COLO829 (cell line): Measurements from ENCODE around the gene UCK2.

ENCODE experiments used
- DNase-seq: peaks from one replicate; pipeline ENCODE4 v3.0.0; 2012; ENCODE audit warnings: low spot score

The UCK2 gene

DNA sequence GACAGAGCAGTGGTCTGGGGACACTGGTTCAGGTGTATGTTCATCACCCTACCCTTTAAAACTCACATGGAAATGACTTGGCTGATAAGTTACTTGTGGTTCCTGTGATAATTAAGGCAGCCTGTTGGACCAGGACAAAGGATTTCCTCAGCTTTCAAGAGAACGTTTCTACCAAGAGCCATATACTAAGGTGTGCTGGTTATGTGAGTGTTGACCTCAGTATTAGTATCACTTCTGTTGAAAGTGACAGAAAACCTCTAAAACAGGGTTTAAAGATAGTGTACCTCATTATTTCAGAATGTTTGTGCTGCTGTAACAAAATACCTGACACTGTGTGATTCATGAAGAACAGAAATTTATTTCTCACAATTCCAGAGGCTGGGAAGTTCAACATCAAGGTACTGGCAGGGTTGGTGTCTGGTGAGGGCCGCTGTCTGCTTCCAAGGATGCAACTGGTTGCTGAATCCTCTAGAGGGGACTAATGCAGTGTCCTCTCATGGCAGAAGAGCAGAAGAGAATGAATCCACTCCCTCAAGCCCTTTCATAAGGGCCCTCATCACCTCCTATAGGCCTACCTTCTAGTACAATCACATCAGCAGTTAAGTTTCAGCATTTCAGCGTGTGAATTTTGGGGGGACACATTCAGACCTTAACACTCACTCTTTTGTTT, 54.9 kb downstream of the UCK2 start:
- DNase-seq: no peak

DNA sequence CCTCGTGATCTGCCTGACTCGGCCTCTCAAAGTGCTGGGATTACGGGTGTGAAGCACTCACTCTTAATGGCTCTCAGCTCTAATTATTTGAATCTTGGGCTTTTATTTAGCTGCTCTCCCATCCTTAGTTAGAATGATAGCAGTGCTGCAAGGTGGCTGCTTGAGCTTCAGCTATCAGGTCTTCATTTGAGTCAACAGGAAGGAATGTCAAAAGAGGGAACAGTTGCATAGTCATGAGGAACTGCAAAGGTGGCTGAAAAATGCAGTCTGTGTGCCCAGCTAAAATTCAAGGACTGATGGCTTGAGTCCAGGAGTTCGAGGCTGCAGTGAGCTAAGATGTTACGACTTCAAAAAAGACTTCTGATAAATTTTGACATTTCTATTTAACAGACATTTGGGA, 55.6 kb downstream of the UCK2 start:
- DNase-seq: no peak

DNA sequence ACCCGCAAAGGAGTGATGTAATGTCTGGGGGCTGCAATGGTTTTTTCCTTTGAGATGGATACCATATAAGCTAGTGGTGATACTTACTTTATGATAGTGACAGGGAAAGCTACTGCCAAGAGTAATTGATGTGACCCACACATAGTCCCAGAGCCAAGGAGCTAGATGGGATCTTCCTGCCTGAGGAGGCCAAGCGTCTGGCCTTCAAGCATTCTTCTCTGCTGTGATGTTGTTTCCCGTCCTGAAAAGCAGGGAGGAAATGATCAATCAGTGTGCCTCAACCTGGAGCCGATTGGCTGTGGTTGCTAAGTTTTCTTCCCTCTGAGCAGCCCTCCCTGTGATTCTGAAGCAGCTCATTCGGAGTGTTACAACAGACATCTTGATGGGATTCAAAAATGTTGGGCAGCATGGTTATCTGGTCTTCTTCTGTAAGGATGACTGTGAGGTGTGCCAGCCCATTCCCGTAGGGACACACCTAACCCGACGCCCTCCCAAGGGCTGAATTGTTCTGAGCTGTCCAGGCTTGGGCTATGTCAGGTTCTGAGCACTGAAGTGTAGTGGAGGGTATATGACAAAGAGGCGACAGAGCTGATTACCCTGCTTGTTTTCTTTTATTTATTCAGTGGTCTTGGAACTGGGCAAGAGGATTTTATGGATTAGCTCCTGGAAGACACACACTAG, 56.7 kb downstream of the UCK2 start:
- DNase-seq: no peak

DNA sequence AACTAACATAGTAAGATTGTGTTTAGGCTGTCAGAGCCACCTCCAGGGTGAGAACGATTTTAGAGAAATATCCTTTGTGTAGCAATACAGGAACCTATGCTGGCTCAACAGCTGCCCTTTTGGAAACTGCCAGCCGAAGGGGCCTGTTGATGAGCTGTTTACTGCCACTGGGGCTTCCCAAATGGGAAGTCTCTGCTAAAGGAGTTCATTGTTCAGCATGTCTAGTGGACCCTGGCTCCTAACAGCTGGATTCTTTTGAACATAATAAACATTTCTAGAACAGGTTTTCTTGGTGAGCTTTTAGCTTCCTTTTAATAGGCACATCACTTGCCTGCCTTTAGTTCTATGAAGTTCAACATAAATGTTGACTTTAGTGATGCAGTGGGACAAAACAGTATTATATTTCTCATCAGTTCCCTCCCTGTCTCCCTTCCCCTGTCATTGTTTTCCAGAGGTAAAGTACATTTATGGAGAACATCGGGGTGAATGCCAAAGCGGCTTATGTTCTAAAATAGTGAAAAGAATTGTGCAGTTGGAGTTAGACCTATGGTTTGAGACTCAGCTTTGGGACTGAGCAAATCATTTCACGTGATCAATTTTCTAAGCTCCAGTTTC, 57.4 kb downstream of the UCK2 start:
- DNase-seq: peak; percentile 39

DNA sequence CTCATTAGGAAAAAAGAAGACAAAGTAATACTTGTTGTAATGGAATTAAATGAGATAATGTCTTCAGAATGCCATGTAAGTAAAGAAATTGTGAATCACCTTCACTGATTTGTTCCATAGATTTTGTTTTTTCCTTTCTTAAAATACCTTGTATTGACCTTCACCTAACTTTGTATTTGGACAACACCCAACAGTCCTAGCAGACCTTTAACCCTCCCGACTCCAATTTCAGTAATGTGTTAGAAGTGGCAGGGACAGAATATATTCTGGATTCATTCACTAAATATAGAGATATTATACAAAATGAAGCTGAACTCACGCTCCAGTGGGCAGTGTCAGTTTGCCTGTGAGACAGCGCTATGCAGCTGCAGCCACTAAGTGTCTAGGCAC, 57.9 kb downstream of the UCK2 start:
- no peak for DNase-seq

GRCh38 chr1:165886193-165886592, 58.8 kb downstream of the UCK2 start:
- no peak for DNase-seq

DNA sequence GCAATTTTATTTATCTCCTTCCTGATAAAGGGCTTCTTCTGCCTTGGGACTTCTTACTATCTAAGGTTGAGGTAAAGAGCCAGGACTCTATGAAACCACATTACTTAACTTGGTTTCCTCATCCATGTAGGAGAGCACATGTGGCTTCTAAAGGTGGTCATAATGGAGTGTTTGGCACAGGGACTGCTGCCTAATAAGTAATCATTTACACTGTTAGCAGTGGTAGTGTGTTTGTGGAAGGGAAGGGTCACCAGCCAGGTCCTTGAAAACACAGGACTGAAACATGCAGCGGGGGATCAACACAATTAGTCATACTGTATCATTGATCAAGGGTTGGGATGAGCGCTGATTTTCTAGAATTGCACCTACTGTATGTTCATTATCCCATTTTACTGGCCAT, 59.6 kb downstream of the UCK2 start:
- DNase-seq: no peak

DNA sequence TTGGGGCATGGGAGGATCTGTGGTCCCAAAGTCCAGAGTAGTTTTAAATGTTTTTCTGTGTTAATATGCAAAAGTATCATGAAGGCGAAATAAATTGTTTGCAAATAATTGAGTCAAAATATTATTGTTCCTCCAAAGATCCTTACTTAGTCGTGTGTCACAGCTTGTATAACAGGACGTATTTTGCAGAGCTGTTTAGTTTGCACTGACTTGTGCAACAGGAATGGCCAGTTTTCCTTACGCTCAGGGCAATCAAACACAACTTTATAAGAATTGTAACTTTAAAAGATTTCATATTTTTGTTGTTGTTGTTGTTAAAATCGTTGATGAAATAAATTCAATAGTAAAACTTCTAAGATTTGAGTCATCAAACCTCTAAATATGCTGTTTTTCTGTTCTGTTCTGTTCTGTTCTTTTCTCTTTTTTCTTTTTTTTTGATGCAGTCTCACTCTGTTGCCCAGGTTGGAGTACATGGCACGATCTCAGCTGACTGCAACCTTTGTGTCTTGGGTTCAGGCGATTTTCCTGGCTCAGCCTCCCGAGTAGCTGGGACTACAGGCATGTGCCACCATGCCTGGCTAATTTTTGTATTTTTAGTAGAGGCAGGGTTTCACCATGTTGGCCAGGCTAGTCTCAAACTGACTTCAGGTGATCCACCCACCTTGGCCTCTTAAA, 60.6 kb downstream of the UCK2 start:
- DNase-seq: no peak

DNA sequence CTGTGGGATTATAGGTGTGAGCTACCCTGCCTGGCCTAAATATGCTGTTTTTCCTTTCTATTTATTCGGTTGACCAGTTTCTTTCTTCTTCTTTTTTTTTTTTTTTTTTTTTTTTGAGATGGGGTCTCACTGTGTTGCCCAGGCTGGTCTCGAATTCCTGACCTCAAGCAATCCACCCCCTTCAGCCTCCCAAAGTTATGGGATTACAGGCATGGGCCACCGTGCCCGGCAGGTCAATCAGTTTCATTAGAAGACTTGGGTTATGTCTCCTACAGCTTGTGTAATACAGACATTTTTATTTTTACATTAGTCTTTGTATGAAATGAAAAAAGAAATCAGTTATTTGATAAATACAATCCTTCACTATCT, 61.1 kb downstream of the UCK2 start:
- no peak for DNase-seq

DNA sequence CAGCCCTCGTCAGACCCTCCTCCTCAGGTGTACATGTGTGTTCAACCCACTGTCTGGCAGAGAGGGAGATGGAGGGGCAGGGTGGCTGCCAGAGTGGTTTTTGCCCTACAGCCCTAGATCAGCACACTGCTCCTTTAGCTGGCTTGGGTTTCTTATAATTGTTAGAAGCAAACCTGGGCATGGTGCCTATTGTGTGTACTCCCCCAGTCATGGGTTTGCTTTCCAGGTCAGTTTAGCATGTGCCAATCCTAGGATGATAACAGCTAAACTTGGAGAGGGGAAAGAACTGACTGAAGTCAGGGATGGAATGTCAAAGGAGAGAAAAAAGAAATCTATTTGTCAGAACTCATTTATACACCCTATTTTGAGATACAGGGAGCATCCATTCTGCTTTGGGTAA, 63.3 kb downstream of the UCK2 start:
- DNase-seq: no peak

- no peak for DNase-seq
Observed at GRCh38 chr1:165891111-165891860, 63.9 kb downstream of the UCK2 start.

GRCh38 chr1:165892935-165893334, 65.5 kb downstream of the UCK2 start:
- DNase-seq: no peak

DNA sequence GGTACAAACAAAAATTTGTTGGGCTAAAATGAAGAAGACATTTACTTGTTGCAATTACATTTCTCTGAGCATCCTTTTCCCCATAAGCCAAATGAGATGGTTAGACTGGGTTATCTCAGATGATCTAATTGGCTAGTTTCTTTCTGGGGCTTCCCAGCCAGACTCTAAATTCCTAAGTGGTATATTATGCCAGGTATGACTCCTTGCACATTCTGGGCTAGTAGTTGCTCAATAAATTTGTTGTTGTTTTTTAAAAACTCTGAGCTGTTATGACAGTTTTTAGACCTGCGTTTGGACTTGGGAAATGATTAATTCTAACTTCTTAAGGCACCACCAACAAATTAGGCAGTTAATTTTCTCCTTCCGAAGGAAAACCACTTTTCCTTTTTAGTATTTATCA, 66.1 kb downstream of the UCK2 start:
- DNase-seq: no peak

GRCh38 chr1:165894591-165894990, 67.2 kb downstream of the UCK2 start:
- no peak for DNase-seq

GRCh38 chr1:165895451-165895871, 68.0 kb downstream of the UCK2 start:
- DNase-seq: no peak

DNA sequence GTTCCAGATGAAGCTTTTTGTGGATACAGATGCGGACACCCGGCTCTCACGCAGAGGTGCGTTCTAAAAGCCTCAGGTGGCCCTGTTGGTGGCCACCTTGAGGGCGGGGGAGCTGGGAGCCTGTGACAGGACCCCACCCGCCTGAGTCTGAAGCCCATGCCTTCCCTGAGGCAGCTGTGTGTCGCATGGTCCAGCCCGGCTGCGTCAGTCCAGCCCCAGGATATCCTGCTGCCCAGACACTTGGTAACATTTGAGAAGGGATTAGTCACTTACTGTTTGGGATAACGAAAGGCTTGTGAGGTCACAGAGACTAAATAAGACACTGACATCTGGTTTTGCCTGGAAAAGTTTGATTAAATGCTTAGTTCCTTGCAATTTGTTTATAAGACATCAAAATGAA, 68.9 kb downstream of the UCK2 start:
- DNase-seq: no peak

DNA sequence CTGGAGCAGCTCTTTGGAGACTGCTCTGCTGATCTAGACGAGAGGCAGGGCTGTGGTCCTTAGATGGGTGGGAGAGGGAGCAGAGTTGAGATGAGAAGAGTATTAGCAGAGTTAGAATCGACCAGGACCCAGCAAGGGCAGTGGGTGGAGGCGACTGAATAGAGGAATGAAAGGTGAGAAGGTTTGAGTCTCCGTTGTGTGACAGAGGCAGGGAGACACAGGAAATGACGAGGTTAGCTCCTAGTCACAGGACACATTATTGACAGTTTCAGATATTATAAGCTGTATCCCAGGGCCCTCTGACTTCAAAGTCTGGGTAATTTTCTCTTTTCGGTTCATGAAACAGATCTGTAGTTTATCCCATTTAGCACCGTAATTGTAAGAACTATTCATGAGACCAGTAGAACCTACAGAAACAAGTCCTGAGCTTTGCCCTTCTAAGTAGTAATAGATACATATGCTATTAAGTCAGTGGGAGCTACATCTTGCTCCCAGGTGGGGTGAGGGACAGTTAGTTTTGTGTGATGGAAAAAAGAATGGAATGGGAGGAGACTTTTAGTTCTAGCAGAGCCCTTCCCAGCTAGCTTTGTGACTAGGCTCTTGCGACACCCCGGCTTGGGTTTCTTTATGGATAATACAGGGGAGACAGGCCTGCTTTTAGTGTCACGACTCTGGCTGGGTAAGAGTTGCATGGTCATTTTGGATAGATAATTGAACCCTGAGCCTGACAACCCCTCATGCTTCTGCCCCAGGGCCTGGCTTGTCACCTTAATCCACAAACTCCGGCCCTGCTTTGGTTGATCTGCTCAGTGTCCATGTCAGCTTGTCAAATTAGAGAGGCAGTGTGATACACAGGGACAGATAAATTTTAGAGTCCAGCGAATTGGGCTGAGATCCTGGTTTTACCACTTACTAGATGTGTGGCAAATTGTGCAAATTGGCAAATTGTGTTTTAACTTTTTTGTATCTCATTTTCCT, 70.2 kb downstream of the UCK2 start:
- no peak for DNase-seq

DNA sequence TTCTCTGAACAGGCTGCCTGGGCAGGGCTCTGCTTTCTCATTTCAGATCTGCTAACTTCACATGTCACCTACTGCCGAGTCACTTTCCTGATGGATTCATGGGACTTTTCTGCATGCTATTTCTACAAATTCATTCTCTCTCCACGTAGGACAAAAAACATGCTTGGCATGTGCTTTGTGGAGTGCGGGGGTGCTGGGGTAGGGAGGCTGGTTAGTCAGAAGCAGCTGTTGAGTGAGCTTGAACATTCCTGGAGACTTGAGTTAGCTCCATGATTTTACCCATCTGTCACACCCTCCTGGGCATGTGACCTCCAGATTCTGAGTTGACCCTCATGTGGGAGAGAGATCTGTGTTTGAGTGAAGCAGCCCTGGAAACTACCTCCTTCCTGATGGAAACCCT, 71.4 kb downstream of the UCK2 start:
- DNase-seq: no peak

DNA sequence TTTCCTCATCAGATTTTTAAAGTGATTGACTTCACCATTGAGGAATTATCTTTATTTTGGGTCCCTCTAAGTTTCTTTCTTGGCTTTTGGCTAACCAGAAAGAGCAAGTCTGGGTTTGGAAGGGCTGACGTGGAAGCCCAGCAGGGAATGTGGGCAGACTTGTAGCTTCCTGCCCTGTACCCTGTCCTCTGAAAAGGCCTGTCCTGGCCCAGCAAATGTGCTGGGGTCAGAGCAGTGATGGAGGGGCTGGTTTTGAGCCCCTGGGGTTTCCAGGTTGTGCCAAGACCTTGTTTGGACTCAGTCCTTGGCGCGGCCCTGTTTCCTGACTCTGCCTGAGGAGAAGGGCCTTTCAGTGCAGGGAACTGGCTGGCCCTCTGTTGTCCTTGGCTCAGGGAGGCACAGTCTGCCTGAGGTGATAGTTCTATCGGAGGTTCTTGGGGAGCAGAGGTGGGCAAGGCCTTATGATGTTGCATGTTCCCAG, 72.1 kb downstream of the UCK2 start:
- no peak for DNase-seq

GRCh38 chr1:165900576-165901380, 73.4 kb downstream of the UCK2 start:
- no peak for DNase-seq
